Testis (tissue), 2 donors: ENCODE results near the gene KCND1.

Experiments
- POLR2A ChIP-seq: fragments of 450-650 bp; IDR thresholded peaks from one replicate; pipeline ENCODE4 v1.6.1; 2017; ENCODE audit warnings: antibody characterized with exemption, mild to moderate bottlenecking, moderate library complexity
- TF ChIP-seq, protein P1 (sequence below), 3 experiments: fragments of 450-650 bp in 2 of 3; fragments of 200-600 bp in 1 of 3; sonication (generic) in 1 of 3; IDR thresholded peaks; one replicate each; pipeline ENCODE4 v1.5.1; 2016 to 2019; ENCODE audit warnings: antibody characterized with exemption in 3 of 3, mild to moderate bottlenecking in 2 of 3, moderate library complexity in 1 of 3

DNA sequence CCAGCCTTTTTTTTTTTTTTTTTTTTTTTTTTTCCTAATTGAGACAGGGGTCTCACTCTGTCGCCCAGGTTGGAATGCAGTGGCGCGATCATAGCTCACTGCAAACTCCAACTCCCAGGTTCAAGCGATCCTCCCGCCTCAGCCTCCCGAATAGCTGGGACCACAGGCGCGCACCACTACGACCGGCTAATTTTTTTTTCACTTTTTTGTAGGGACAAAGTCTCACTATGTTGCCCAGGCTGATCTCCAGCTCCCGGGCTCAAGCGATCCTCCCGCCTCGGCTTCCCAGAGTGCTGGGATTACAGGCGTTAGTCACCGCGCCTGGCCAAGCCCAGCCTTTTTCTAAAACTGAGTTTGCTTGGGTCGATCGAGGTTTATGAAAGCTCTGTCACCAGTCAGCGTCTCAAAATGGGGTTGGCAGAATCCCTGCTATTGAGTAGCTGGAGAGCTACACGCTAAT, 13.0 kb downstream of the KCND1 start:
- TF ChIP-seq POLR2A = no peak
- TF ChIP-seq, protein P1, sequence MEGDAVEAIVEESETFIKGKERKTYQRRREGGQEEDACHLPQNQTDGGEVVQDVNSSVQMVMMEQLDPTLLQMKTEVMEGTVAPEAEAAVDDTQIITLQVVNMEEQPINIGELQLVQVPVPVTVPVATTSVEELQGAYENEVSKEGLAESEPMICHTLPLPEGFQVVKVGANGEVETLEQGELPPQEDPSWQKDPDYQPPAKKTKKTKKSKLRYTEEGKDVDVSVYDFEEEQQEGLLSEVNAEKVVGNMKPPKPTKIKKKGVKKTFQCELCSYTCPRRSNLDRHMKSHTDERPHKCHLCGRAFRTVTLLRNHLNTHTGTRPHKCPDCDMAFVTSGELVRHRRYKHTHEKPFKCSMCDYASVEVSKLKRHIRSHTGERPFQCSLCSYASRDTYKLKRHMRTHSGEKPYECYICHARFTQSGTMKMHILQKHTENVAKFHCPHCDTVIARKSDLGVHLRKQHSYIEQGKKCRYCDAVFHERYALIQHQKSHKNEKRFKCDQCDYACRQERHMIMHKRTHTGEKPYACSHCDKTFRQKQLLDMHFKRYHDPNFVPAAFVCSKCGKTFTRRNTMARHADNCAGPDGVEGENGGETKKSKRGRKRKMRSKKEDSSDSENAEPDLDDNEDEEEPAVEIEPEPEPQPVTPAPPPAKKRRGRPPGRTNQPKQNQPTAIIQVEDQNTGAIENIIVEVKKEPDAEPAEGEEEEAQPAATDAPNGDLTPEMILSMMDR (IDR thresholded peaks at IDR 0.05) = no peak
